Measurements from ENCODE around the gene CEACAM3.

GRCh38 chr19:41796362-41796761, at the start of gene CEACAM3:
- TF ChIP-seq POLR2AphosphoS5 (IDR thresholded peaks at IDR 0.05; ENCODE audit: low read depth, low read length) (no peak), POLR2A (IDR thresholded peaks at IDR 0.05; ENCODE audit: low read depth, low read length) (no peak), PAX5 (IDR thresholded peaks at IDR 0.05; ENCODE audit: insufficient read depth, low read length, severe bottlenecking) (no peak), SPI1 (IDR thresholded peaks at IDR 0.05; ENCODE audit: low read depth, low read length) (no peak), TAF1 (IDR thresholded peaks at IDR 0.05; ENCODE audit: low read depth, low read length) (no peak), POU2F2 (IDR thresholded peaks at IDR 0.05; ENCODE audit: low read depth, low read length) (no peak)
